ENCODE results near the gene HSD17B14. TPM values are rescaled to one million over a fixed set of nuclear protein-coding genes. Genes with fewer than 3 reads are reported as not detected.

HSD17B14 gene
- polyA plus RNA-seq, 3 donors: 24.0 to 30.9 (median 27.9) TPM

DNA sequence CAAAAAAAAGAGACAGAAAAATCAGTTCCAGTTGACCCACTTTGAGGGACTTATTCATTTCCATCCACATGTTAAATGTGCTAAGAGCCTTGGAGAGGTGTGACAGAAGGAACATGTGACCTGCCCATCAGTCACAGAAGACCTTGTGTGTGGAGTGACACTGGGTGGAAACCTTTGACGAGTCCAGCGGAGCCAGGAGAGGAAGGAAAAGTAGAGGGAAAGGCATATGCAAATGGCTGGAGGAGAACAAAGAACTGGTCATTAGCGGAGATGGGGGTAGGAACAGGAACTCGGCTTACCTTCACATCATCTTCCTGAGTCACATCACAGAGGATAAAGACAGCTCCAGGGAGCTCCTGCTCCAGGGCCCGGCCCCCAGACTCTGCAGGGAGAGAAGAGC is 2.3 kb downstream of the HSD17B14 start:
- no peak for DNase-seq (ENCODE audit: low read depth in 3 of 3, low spot score in 2 of 3)

DNA sequence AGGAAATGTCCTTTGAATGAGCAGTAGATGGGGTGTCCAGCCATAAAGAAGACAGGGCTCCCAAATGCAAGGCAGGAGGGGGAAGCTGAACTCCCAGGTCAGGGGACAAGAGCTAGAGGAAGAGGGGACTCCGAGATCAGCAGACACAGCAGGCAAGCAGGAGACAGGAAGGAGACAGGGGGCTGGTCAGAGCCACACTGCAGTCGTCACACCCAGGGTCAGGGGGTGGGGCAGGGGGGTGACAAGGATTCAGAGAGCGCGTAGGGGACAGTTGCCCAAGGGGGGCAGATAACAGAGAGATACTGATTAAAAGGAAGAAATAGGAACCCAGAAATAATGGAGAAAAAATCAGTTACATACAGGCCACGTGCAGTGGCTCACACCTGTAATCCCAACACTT is 3.2 kb downstream of the HSD17B14 start:
- no peak for DNase-seq (ENCODE audit: low read depth in 3 of 3, low spot score in 2 of 3)

DNA sequence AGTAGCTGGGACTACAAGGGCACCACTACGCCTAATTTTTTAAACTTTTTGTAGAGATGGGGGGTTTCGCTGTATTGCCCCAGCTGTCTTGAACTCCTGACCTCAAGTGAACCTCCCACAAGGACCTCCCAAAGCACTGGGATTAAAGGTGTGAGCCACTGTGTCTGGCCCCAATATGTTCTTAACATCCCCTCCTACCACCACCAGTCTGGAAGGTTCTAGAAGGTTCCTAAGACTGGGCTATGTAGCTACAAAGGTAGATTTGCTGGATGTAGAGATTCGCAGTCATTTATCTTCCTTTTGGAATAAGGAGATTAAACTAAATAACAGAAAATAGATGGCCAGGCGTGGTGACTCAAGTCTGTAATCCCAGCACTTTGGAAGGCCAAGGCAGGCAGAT is 5.3 kb downstream of the HSD17B14 start:
- DNase-seq (ENCODE audit: low read depth in 3 of 3, low spot score in 2 of 3): no peak

DNA sequence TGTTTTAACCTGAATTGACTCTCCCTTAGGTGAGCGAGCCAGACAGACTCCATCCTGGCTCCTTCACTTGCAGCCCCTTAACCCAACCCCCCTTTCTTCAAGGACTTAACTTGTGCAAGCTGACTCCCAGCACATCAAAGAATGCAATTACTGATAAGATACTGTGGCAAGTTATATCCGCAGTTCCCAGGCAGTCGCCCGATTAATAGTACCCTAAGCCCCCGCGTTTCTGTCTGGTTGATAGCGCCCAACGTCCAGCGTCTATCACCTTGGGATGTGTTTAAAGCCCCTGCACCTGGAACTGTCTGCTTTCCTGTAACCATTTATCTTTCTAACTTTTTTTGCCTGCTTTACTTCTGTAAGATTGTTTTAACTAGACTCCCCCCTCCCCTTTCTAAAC is 6.2 kb downstream of the HSD17B14 start:
- DNase-seq (ENCODE audit: low read depth in 3 of 3, low spot score in 2 of 3): no peak

DNA sequence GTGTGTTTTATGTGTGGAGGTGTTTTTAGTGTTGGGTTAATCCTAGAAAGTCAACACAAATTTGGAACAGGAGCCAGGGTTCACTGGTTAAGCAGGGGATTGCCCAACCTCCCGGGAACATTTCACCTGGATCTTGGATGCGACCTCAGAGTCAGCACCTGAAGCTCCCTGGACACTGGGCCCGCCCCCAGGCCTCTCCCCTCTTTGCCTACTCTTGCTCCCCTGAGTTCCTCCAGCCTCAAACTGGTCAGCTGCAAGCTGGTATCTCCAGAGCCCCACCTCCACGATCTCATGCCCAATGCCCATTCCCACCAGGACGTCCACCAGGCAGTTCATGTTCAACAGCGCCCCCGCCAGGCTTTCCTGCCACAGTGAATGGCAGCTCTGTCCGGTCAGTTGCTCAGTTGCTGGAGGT is 9.7 kb downstream of the HSD17B14 start:
- no peak for DNase-seq (ENCODE audit: low read depth in 3 of 3, low spot score in 2 of 3)

DNA sequence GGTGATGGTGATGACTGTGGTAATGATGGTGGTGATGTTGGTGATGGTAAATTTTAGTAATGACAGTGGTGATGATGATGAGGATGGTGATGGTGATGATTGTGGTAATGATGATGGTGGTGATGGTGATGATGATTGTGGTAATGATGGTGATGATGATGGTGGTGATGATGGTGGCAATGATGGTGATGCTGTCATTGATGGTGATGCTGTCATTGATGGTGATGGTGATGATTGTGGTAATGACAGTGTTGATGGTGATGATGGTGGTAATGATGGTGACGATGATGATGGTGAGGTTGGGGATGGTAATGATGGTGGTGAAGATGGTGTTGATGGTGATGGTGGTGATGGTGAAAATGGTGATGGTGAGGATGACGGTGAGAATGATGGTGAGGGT is 13.8 kb downstream of the HSD17B14 start:
- no peak for DNase-seq (ENCODE audit: low read depth in 3 of 3, low spot score in 2 of 3)

DNA sequence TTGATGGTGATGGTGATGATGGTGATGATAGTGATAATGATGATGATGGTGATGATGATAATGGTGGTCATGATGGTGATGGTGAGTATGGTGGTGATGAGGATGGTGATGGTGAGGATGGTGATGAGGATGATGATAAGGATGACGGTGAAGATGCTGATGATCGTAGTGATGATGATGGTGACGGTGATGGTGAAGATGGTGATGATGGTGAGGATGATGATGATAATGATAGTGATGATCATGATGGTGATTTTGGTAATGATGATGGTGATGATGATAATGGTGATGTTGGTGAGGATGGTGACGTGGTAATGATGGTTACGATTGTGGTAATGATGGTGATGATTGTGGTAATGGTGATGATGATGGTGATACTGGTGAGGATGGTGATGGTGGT is 14.7 kb downstream of the HSD17B14 start:
- no peak for DNase-seq (ENCODE audit: low read depth in 3 of 3, low spot score in 2 of 3)

DNA sequence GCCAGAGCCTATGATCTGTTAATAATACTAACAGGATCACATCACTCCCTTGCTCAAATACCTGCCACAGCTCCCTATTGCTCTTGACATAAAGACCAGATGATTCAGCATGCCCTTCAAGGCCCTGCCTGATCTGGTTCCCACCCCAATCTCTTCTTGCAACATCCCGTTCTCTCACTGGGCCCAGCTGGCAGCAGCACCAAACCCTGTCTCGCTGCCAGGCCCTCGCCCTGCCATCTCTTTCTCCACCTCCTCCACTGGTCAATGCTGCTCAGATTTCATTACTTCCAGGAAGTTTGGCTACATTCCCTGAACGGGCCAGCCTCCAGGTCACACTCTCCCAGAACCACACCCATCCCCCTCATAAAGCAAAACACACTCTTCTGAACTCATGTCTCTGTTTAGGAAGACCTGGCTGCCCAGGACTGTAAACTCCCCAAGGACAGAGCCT is 16.9 kb downstream of the HSD17B14 start:
- no peak for DNase-seq (ENCODE audit: low read depth in 3 of 3, low spot score in 2 of 3)

DNA sequence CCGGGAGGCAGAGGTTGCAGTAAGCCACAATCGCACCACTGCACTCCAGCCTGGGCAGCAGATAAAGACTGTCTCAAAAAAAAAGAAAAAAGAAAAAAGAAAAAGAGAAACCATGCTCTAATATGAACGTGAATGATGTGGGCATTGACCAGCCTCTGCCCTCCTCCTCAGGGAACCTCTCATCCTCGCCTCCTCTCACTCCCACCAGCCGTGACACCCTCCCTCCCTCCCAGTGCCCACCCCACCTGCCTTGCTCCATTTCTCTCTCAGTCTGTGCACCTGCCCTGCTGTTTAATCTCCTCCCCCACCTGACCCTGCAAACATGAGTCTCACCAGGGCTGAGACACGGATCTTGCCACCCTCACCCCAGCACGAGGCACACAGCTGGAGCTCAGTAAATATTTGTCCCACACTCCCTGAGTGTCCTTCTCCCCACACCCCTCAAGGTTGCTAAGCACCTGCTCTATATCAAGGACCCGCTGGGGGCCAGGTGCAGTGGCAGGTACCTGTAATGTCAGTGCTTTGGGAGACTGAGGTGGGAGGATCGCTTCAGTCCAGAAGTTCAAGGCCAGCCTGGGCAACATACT is 18.0 kb downstream of the HSD17B14 start:
- DNase-seq (ENCODE audit: low read depth in 3 of 3, low spot score in 2 of 3): no peak

DNA sequence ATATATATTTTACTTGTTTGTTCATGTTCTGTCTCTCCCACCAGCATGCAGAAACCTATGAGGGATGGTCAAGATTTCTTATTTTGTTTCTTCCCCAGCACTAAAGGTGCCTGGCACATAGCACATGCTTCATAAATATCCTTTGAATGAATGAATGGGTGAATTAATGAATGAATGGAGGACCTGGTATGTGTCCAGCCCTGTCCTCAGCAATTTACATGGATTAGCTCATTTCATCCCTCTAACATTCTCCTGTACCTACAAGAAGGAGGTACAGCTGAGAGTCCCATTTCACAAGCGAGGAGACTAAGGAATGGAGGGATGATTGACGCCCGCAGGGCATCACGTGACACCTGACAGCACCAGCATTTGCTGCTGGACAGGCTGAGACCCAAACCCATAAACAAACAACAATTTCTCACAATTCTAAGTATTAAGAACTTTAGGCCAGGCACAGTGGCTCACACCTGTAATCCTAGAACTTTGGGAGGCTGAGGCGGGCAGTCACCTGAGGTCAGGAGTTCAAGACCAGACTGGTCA is 18.6 kb downstream of the HSD17B14 start:
- DNase-seq (ENCODE audit: low read depth in 3 of 3, low spot score in 2 of 3): no peak

DNA sequence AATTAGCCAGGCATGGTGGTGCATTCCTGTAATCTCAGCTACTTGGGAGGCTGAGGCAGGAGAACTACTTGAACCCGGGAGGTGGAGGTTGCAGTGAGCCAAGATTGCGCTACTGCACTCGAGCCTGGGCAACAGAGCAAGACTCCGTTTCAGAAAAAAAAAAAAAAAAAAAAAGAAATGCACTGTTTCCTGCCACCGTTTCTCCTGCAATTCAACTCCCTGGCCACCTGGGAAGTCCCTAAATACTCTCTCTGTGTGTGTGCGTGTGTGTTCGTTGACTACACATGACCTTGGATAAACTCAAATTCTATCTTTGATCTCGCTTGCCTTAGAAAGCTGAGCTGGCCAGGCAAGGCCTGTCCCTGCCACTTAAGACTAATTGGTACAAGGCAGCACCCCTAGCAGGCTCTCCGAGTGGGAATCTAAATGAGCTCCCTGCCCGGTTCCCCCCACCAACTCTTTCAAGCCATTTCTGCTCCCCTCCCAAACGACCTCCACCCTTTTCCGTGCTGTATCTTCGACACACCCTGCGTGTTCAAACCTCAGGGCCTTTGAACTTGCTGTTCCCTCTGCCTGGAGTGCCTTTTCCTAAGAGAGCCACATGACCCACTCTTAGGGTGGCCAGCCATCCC is 20.3 kb downstream of the HSD17B14 start:
- no peak for DNase-seq (ENCODE audit: low read depth in 3 of 3, low spot score in 2 of 3)

DNA sequence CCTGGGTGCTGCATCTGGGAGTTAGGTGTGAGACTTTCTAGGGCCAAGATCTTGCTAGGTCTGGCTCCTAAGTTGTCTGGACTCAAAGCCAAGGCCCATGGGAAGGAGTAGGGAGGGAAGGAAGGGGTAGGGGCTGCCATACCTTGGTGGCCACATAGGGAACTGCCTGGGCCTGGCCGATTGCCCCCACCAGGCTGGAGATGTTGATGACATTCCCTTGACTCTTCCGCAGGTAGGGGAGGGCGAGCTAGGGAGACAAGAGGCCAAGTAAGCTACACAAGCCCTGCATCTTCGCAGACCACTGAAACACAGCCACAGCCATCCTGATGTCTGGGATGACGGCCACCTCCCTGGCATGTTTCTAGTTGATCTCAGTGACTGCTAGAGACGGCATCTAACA is 21.4 kb downstream of the HSD17B14 start:
- no peak for DNase-seq (ENCODE audit: low read depth in 3 of 3, low spot score in 2 of 3)

DNA sequence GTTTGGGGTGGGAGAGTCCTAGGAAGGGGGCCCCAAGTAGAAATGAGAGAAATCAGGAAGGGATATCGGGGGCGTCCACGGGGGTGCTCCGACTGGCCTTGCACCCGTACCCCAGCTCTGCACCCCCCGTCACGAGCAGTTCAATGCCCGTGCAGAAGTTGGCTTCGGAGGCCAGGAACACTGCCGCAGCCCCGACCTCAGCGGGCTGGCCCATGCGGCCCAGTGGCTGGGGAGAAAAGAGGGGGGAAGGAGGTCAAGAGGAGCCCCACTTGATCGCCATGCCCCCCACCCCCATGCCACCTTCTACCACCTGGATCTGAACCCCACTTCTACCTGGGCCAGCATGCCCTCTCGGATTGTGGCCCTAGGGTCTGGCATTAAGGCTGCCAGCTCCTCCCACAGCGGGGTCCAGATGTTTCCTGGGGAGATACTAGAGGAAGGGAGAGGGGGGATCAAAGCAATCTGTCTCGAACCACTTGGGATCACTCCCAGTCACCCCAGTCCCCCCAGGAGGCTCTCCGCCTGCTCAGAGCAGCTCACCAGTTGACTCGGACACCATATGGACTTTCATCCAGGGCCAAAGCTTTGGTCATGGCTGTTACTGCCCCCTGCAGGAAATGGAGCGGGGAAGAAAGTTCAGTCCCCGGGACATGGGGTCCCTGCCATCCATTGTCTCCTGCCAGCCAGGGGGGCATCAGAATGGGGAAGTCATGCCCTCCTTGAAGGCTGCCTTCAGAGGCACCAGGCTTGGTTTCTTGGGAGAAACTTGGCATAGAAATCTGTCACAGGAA is 23.0 kb downstream of the HSD17B14 start:
- no peak for DNase-seq (ENCODE audit: low read depth in 3 of 3, low spot score in 2 of 3)

DNA sequence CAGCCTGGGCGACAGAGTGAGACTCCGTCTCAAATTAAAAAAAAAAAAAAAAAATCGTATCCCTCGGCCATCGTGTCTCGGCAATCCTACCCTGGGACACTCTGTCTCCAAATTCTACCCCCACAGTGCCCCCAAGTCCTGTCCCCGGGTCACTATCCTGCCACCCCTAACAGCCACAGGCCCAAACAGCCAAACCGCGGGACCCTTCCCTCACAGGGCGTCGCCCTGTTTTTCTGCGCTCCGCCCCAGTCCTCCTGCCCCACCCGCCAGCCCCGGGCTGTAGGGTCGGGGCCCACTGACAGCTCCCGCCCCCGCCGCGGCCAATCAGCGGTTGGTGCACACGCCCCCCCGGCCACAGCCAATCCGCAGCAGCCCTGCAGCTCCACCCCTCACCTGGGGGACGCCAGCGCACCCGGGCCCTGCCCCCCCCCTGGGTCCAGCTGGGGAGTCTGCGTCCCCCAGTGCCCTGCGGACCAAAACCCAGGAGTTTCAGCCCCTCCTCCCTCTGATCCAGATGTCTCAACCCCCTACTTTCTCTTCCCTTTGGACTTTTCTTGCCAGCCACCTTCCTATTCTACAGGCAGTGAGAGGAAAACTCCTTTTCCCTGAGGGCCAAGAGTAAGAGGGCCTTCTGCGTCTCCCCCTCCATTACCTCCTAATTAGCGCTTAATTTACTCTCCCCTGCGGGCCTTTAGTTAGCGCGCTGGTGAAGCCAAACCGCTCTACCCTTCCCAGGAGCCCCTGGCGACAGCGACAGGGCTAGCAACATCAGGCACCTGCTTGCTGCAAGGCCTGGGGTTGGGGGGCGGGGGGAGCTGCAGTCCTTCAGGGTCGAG is 24.0 kb downstream of the HSD17B14 start:
- peak in 2 of 3 donors; percentile 44 to 45 for DNase-seq (ENCODE audit: low read depth in 3 of 3, low spot score in 2 of 3)

DNA sequence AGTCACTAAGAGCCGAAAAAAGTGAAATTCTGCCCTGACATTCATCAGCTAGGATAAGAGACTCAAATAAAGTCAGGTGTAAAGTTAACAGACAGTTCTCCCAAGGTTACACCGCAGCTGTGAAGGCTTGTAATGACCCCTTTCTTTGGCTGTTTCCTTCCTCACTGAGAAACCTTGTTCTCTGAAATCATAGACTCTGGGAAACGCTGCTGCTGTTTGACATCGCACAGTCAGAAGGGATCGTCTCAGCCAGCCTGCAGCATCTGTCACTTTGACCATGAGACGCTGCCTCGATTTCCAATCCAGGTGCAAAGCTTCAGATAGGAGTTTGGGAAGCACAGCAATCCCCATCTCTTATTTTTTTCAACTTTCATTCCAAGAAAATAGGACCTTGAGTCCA is 26.1 kb downstream of the HSD17B14 start:
- no peak for DNase-seq (ENCODE audit: low read depth in 3 of 3, low spot score in 2 of 3)

DNA sequence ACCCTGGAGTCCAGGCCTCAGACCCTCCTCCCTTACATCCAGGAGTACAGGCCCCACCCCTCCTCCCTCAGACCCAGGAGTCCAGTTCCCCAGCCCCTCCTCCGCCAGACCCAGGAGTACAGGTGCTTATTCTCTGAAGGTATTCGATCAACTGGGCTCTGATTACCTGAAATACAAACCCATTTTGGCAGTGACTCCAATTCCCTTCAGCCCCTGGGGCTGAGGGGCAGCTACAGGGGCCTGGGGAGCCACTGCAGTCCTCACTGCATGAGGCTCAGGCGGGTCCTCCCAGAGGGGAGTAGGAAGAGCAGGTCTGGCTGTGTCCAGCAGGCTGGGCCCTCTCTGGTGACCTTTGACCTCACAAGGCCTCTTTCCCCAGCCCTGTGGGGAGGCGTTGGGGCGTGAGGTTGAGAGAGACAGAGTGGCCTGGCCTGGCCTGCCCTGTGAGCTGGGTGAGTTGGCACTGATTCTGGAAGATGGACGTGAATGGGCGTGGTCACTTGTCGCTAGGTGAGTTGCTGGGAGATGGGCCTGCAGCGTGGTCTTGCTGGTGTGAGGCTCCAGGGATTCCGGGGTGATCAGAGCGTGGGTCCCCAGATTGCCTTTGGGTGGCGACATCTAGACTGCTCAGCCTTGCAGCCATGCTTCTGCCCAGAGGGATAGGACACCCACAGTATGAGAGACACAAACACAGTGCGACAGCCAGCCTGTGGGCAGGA is 28.5 kb downstream of the HSD17B14 start:
- DNase-seq (ENCODE audit: low read depth in 3 of 3, low spot score in 2 of 3): no peak

DNA sequence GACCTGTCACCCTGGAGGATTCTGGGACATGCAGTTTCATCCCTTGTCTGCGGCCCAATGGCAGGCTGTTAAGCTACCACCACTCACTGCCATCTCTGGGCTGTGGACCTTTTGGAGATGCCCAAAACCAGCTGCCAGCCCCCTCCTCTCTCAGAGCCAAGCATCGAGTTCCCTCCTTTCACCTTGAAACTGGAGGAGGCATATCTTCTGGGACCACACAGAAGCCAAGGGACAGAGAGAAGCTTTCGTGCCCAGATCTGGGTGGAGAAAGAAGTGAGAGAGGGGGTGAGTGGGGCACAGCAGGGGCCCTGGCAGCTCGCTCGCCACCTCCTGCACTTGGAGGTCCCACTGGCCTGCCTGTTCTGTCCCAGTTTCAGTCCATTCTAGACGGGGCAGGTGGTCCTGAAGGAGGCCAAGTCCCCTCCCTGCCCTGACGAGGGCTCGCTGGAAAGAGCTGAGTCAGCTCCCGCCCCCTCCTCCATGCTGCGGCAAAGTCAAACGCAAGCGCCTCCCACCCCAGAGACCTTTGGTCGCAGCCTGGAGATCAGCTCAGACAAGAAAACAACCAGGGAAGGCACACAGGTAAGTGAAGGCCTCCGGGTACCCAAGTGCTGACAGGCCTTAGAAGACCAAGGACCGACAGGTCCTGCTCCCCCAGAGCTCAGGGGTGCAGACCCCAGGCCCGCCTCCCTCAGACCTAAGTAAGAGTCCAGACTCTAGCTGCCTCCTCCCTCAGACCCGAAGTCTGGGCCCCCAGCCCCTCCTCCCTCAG is 29.3 kb downstream of the HSD17B14 start:
- DNase-seq (ENCODE audit: low read depth in 3 of 3, low spot score in 2 of 3): peak in 1 of 3 donors; percentile 44

DNA sequence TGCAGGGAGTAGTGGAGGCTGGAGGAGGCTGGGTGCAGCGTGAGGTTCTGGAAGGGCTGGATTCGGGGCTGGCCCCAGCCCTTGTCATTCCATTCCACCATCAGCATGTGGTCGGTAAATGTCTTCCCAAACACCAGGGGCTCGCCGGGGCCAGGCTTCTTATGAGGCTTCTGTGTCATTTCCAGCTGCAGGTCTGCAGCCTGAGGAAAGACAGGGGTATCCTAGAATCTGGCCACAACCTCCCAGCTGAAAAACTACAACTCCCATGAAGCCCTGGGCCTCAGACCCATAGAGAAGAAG is 29.8 kb downstream of the HSD17B14 start:
- DNase-seq (ENCODE audit: low read depth in 3 of 3, low spot score in 2 of 3): no peak

DNA sequence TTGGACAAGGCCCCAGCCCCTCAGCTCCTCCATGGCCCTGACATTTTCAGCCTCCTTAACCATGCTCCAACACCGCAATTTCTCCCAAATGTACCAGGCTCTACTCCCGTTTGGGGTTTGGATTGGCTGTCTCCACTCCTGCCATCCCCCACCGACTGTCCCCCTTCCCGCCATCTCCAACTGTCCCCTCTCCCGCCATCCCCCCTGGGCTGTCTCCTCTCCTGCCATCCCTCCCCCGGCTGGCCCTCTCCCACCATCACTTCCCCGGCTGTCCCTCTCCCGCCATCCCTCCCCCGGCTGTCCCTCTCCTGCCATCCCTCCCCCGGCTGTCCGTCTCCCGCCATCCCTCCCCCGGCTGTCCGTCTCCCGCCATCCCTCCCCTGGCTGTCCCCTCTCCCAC is 30.8 kb downstream of the HSD17B14 start:
- DNase-seq (ENCODE audit: low read depth in 3 of 3, low spot score in 2 of 3): no peak

DNA sequence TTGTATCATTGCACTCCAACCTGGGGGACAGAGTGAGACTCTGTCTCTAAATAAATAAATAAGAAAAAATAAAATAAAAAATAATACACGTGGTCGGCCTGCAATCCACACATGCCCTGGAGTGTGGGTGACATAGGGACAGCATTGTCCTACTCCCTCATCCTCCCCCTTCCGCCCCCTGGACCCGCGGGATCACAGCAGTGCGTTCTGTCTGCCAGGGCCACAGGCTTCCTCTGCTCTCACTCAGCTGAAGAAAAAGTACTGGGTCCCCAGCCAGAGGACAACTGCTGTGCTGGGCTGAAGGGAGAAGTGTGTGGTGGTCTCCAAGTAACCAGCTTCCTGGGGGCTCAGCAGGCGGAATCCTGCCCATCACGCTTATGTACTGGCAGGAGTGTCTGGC is 31.8 kb downstream of the HSD17B14 start:
- no peak for DNase-seq (ENCODE audit: low read depth in 3 of 3, low spot score in 2 of 3)

Data from right renal cortex interstitium (tissue), 3 donors.